ENCODE data around the gene TULP4.
A peak's percentile ranks its signal among the peaks of the same experiment; 100 is the strongest.

TULP4 gene

DNA sequence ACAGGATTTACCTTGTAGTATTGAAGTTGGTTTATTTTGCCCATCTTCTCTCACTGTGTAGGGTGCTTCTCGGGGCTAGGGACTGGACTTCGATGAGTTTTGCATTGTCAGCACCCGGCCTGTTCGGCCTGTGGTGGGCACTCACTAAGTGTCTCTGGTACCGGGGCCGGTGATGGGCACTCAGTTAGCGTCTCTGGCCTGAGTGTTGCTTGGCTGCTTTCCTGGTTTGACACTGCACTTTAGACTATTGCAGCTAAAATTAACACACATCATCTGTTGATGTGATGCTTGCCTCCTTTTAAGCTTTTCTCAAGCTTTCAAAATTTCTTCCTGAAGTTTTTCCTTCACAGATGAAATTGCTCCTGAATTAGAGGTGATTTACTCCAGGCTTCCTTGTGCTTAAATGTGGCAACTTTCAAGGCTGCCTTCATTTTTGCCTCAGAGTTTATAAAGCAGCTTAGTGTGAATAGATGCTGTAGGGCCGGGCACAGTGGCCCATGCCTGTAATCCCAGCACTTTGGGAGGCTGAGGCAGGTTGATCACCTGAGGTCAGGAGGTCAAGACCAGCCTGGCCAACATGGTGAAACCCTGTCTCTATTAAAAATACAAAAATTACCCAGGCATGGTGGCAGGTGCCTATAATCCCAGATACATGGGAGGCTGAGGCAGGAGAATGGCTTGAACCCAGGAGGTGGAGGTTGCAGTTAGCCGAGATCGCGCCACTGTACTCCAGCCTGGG is 41.7 kb upstream of the TULP4 start:
- DNase-seq (ENCODE audit: low read depth), result no peak
- TF ChIP-seq, protein P1, sequence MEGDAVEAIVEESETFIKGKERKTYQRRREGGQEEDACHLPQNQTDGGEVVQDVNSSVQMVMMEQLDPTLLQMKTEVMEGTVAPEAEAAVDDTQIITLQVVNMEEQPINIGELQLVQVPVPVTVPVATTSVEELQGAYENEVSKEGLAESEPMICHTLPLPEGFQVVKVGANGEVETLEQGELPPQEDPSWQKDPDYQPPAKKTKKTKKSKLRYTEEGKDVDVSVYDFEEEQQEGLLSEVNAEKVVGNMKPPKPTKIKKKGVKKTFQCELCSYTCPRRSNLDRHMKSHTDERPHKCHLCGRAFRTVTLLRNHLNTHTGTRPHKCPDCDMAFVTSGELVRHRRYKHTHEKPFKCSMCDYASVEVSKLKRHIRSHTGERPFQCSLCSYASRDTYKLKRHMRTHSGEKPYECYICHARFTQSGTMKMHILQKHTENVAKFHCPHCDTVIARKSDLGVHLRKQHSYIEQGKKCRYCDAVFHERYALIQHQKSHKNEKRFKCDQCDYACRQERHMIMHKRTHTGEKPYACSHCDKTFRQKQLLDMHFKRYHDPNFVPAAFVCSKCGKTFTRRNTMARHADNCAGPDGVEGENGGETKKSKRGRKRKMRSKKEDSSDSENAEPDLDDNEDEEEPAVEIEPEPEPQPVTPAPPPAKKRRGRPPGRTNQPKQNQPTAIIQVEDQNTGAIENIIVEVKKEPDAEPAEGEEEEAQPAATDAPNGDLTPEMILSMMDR (IDR thresholded peaks at IDR 0.05; ENCODE audit: control insufficient read depth, insufficient read depth, low read depth, low read length, missing control alignments), result no peak
- H3K4me3 ChIP-seq (ENCODE audit: control insufficient read depth, low read depth, low read length), result no peak overlapping the region

DNA sequence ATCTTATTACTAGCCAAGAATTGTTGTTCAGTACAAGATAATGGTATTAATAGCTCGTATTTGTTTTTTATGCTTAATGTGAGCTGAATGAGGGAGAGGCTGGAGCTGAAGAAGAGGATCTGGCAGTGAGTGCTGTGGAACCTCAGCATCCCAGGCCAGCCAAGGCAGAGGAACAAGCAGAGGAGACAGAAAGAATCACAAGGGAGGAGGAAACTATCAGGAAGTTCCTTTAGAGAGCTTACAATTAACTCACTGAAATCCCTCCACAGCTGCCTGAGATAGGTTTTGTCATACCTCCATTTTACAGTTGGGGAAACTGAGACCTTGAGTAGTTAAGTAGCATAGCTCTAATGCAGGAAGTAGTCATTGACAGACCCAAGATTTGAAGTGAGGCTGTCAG is 39.9 kb upstream of the TULP4 start:
- TF ChIP-seq, protein P1 (IDR thresholded peaks at IDR 0.05; ENCODE audit: control insufficient read depth, insufficient read depth, low read depth, low read length, missing control alignments), result no peak
- no peak overlapping the region for H3K4me3 ChIP-seq (ENCODE audit: control insufficient read depth, low read depth, low read length)
- no peak for DNase-seq (ENCODE audit: low read depth)

DNA sequence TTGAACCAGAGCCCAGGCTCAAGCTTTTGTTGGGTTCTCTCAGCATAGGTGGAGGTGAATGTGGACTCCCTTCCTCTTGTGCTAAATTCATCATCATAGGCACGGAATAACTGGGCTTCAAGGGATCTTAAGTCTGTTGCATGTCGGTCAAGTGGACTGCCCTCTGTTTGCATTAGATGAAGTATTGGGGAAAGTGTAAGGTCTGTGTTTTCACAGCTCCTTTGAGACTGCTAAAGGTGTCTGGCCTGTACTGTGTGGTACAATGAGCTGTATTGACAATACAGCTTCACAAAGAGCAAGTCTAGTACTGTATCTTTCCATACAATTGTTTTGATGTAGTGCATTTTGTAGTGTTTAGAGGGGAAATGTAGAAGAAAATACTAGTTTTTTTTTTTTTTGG is 34.3 kb upstream of the TULP4 start:
- no peak for DNase-seq (ENCODE audit: low read depth)
- TF ChIP-seq, protein P1 (IDR thresholded peaks at IDR 0.05; ENCODE audit: control insufficient read depth, insufficient read depth, low read depth, low read length, missing control alignments), result no peak
- no peak overlapping the region for H3K4me3 ChIP-seq (ENCODE audit: control insufficient read depth, low read depth, low read length)

DNA sequence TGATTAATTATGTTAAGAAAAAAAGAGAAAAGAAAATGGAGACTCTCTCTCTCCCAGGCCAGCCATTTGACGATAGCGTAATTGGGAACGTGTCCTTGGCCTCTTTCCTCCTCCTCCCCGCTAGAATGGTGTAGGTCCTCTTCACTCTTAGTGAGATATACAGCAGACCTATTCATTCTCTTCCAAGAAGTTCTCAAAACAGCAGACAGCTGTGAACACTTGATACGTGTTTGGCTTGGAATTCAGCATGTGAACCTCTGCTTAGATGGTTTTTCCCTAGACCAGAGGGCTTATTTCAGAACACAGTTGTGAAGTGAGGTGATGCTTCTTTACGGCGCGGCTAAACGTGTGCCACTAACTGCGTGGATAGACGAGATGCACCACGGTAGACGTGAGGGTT is 32.6 kb upstream of the TULP4 start:
- no peak overlapping the region for H3K4me3 ChIP-seq (ENCODE audit: control insufficient read depth, low read depth, low read length)
- TF ChIP-seq, protein P1 (IDR thresholded peaks at IDR 0.05; ENCODE audit: control insufficient read depth, insufficient read depth, low read depth, low read length, missing control alignments), result no peak
- no peak for DNase-seq (ENCODE audit: low read depth)

DNA sequence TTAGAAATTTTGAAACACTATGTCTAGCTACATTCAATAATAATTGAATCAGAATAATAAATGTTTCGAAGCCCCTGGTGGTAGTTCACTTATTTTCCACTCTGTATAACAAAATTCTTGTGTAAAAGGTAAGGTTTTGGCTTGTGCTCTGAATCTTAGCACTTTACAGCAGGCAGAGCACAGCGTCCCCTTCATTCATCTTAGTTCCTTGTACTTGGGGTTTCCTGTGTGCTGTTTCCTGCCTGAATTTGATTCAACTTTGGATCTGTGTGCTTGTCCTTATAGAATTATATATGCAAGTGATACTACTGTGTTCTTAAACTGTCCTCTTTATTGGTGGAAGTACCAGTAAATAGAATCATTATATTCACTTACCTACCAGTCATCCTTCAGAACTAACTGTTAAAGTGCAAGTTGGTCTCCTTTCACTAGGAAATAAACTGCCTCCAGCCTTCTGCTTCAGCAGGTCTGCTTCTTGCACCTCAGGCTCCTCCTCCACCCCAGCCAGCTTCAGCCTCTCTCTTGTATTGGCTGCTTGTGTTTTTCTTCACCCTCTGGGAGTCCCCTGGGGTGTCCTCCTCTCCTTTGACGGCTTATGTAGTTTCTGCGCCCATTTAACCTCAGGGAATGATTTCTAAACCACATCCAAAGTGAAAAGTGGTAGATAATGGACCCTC is 28.8 kb upstream of the TULP4 start:
- H3K4me3 ChIP-seq (ENCODE audit: control insufficient read depth, low read depth, low read length), result no peak overlapping the region
- TF ChIP-seq, protein P1 (IDR thresholded peaks at IDR 0.05; ENCODE audit: control insufficient read depth, insufficient read depth, low read depth, low read length, missing control alignments), result no peak
- DNase-seq (ENCODE audit: low read depth), result no peak

DNA sequence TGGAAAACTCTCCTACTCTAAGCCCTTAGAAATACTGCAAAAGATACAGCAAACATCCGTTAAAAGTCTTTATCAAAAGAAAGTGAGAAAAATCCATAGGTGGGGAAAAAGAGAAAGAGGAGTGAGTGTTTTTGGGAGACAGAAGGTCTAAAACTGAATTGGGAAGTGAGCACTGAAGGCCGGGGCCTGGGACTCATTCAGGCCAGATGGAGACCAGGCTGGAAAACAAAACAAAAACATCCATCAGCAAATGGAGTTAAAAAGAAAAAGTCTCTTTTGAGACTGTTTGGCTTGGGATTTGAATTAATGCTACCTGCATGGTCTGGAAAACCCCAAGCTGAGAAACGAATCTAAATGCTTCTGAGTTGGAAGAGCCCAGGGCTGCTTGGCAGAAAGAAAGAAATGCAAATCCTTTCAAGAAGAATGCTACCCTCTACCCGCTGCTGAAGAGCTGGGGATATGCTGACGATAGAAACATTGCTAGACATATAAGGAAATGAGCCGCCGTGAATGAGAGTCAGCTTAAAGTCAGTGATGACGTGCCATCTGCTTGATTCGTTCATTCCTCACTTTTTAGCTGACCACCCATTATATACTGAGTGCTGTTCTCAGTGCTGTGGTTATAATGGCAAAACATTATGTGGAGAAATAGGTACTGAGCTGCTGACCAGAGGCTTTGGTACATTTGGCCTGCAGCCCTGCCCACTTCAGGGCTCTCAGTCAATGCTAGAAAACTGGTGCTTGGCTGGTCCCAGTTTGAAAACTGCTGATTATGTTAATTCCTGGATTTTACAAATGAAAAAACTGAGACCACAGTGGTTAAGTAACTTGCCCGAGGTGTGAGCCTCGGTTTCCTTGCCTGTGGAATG is 28.0 kb upstream of the TULP4 start:
- DNase-seq (ENCODE audit: low read depth), result peak; percentile 25
- no peak overlapping the region for H3K4me3 ChIP-seq (ENCODE audit: control insufficient read depth, low read depth, low read length)
- TF ChIP-seq, protein P1 (IDR thresholded peaks at IDR 0.05; ENCODE audit: control insufficient read depth, insufficient read depth, low read depth, low read length, missing control alignments), result no peak
